Measurements from ENCODE around the gene LSAMP.

GRCh38 chr3:115862099-115862498, 583.2 kb downstream of the LSAMP start:
- TF ChIP-seq CTCF (IDR thresholded peaks at IDR 0.05) (no peak), SIN3A (IDR thresholded peaks at IDR 0.05; ENCODE audit: borderline replicate concordance, insufficient read depth, low read depth, low read length) (no peak), POLR2AphosphoS5 (IDR thresholded peaks at IDR 0.05; ENCODE audit: low read depth, low read length) (no peak)
